CD4-positive, alpha-beta T cell treated with Interferon alpha-2 for 1 hour (primary cell): ENCODE measurements around the gene ARHGEF3.

Experiments used
- DNase-seq, 2 donors: peaks; one replicate each; pipeline ENCODE4 v3.0.0-alpha.2; 2020 to 2022

ARHGEF3 gene

GRCh38 chr3:56819016-56819809 is 17.5 kb upstream of the ARHGEF3 start:
- DNase-seq = no peak

GRCh38 chr3:56818156-56818985 is 16.6 kb upstream of the ARHGEF3 start:
- no peak for DNase-seq

- no peak for DNase-seq
These were observed 15.9 kb upstream of the ARHGEF3 start for GRCh38 chr3:56817646-56818045.

- no peak for DNase-seq
These were observed 14.3 kb upstream of the ARHGEF3 start for GRCh38 chr3:56816061-56816460.

GRCh38 chr3:56815589-56815988 is 13.8 kb upstream of the ARHGEF3 start:
- DNase-seq = no peak

GRCh38 chr3:56813653-56813960 is 11.9 kb upstream of the ARHGEF3 start:
- DNase-seq = no peak

GRCh38 chr3:56812754-56813652 is 11.3 kb upstream of the ARHGEF3 start:
- DNase-seq = no peak

GRCh38 chr3:56811546-56812202 is 9.9 kb upstream of the ARHGEF3 start:
- DNase-seq = no peak

- no peak for DNase-seq
These were observed 9.1 kb upstream of the ARHGEF3 start for GRCh38 chr3:56810577-56811545.

- no peak for DNase-seq
These were observed 4.7 kb upstream of the ARHGEF3 start for GRCh38 chr3:56806407-56806806.

GRCh38 chr3:56802790-56803189 is 1.0 kb upstream of the ARHGEF3 start:
- DNase-seq = no peak

- DNase-seq = no peak
These were observed 613 bp upstream of the ARHGEF3 start for GRCh38 chr3:56802378-56802745.

GRCh38 chr3:56800832-56801661 is 702 bp downstream of the ARHGEF3 start:
- DNase-seq = peak in 1 of 2 donors; percentile 52

GRCh38 chr3:56800130-56800831 is 1.5 kb downstream of the ARHGEF3 start:
- peak; percentile 69 to 83 for DNase-seq

GRCh38 chr3:56799251-56799882 is 2.4 kb downstream of the ARHGEF3 start:
- peak; percentile 26 to 89 for DNase-seq

GRCh38 chr3:56796996-56797395 is 4.8 kb downstream of the ARHGEF3 start:
- DNase-seq = no peak

GRCh38 chr3:56796202-56796601 is 5.5 kb downstream of the ARHGEF3 start:
- peak; percentile 12 to 62 for DNase-seq

- DNase-seq = peak in 1 of 2 donors; percentile 36
These were observed 5.9 kb downstream of the ARHGEF3 start for GRCh38 chr3:56795829-56796185.

GRCh38 chr3:56795097-56795828 is 6.5 kb downstream of the ARHGEF3 start:
- DNase-seq = no peak
